Neuronal stem cell (in vitro differentiated cells): Measurements from ENCODE around the gene PER2.

Experiments
- DNase-seq: peaks from one replicate; pipeline ENCODE4 v3.0.0-alpha.2; 2013; ENCODE audit warnings: low spot score
- H2AFZ ChIP-seq: one replicate; pipeline ENCODE4 v1.6.1; 2013; ENCODE audit warnings: mild to moderate bottlenecking, low read length, inconsistent platforms
- H2AK5ac ChIP-seq: 2 replicates; pipeline ENCODE4 v1.6.1; 2013; ENCODE audit warnings: low read depth, mild to moderate bottlenecking, inconsistent platforms, low read length, moderate library complexity, mixed read lengths
- H2BK120ac ChIP-seq: 2 replicates; pipeline ENCODE4 v1.6.1; 2013; ENCODE audit warnings: low read depth, mild to moderate bottlenecking, inconsistent platforms, low read length, moderate library complexity, mixed read lengths
- H2BK12ac ChIP-seq: one replicate; pipeline ENCODE4 v1.6.1; 2013; ENCODE audit warnings: low read length, inconsistent platforms
- H2BK15ac ChIP-seq: 2 replicates; pipeline ENCODE4 v1.6.1; 2013; ENCODE audit warnings: mild to moderate bottlenecking, low read length, inconsistent platforms, mixed read lengths
- H2BK5ac ChIP-seq: one replicate; pipeline ENCODE4 v1.6.1; 2013; ENCODE audit warnings: inconsistent platforms, mild to moderate bottlenecking, low read length, moderate library complexity
- H3K14ac ChIP-seq: one replicate; pipeline ENCODE4 v1.6.1; 2013; ENCODE audit warnings: low read length, inconsistent platforms
- H3K18ac ChIP-seq: 2 replicates; pipeline ENCODE4 v1.6.1; 2013; ENCODE audit warnings: low read length, inconsistent platforms
- H3K23ac ChIP-seq: 2 replicates; pipeline ENCODE4 v1.6.1; 2013; ENCODE audit warnings: low read depth, mild to moderate bottlenecking, mixed read lengths, low read length, inconsistent platforms; ENCODE audit not compliant: poor library complexity
- H3K27ac ChIP-seq: replicated peaks from 3 replicates; pipeline ENCODE4 v1.5.1; 2013; ENCODE audit warnings: low read length, inconsistent platforms
- H3K27me3 ChIP-seq, 3 experiments: 2 replicates each; pipeline ENCODE4 v1.6.1; 2013; ENCODE audit warnings: low read length in 3 of 3, mild to moderate bottlenecking in 2 of 3, inconsistent platforms in 1 of 3, low read depth in 1 of 3, mixed read lengths in 1 of 3, moderate library complexity in 1 of 3; ENCODE audit not compliant: control insufficient read depth in 3 of 3, insufficient read depth in 3 of 3
- H3K36me3 ChIP-seq, 2 donors: replicated peaks in 1 of 2; 2 replicates each; pipeline ENCODE4 v1.6.1; 2013; ENCODE audit warnings: low read length in 2 of 2; ENCODE audit not compliant: control insufficient read depth in 2 of 2, insufficient read depth in 2 of 2
- H3K4ac ChIP-seq: 2 replicates; pipeline ENCODE4 v1.6.1; 2013; ENCODE audit warnings: inconsistent platforms, mild to moderate bottlenecking, low read length, moderate library complexity
- H3K4me1 ChIP-seq, 2 donors: 1 replicate in 1 of 2; 2 replicates in 1 of 2; pipeline ENCODE4 v1.6.1; 2013; ENCODE audit warnings: low read length in 2 of 2, low read depth in 1 of 2; ENCODE audit not compliant: control insufficient read depth in 2 of 2, insufficient read depth in 1 of 2
- H3K4me2 ChIP-seq: one replicate; pipeline ENCODE4 v1.6.1; 2013; ENCODE audit warnings: mild to moderate bottlenecking, low read length, inconsistent platforms; ENCODE audit not compliant: insufficient read depth, poor library complexity, severe bottlenecking
- H3K4me3 ChIP-seq, 2 donors: 2 replicates each; pipeline ENCODE4 v1.5.1; 2013; ENCODE audit warnings: low read length in 2 of 2, mild to moderate bottlenecking in 2 of 2, inconsistent platforms in 1 of 2, moderate library complexity in 1 of 2
- H3K79me1 ChIP-seq: one replicate; pipeline ENCODE4 v1.6.1; 2013; ENCODE audit warnings: low read depth, mild to moderate bottlenecking, inconsistent platforms, low read length, moderate library complexity
- H3K9ac ChIP-seq: one replicate; pipeline ENCODE4 v1.6.1; 2013; ENCODE audit warnings: mild to moderate bottlenecking, low read depth, low read length, inconsistent platforms; ENCODE audit not compliant: poor library complexity
- H3K9me3 ChIP-seq, 2 donors: replicated peaks in 1 of 2; 2 replicates each; pipeline versions ENCODE3 to v1.6.1; 2013; ENCODE audit warnings: low read length in 2 of 2, mild to moderate bottlenecking in 2 of 2, inconsistent platforms in 1 of 2, low read depth in 1 of 2, mixed read lengths in 1 of 2, moderate library complexity in 1 of 2; ENCODE audit not compliant: control insufficient read depth in 2 of 2, insufficient read depth in 1 of 2
- H4K8ac ChIP-seq: one replicate; pipeline ENCODE4 v1.6.1; 2013; ENCODE audit warnings: low read depth, mild to moderate bottlenecking, inconsistent platforms, low read length, moderate library complexity
- H4K91ac ChIP-seq: one replicate; pipeline ENCODE4 v1.6.1; 2013; ENCODE audit warnings: low read length, low read depth, mild to moderate bottlenecking, inconsistent platforms; ENCODE audit not compliant: poor library complexity
- WGBS, 2 donors: extraction: QIAGEN DNeasy Blood & Tissue Kit; methylation state at CpG; one replicate each; pipeline ENCODE4 v1.1.7; 2013; ENCODE audit warnings: missing lambda C conversion rate in 2 of 2, mixed read lengths in 1 of 2; ENCODE audit not compliant: insufficient read length in 2 of 2, insufficient replicate concordance in 1 of 2; ENCODE audit errors: extremely low coverage in 2 of 2; 5-methylcytosine and 5-hydroxymethylcytosine counted together

The PER2 gene

GRCh38 chr2:238295144-238296112, 7.0 kb upstream of the PER2 start:
- H3K27ac ChIP-seq, result no peak overlapping the region
- no peak overlapping the region for H3K23ac ChIP-seq
- H3K4me1 ChIP-seq, result peaks cover 6 to 11% of the 10 kb centered on the region in 2 donors
- H2AK5ac ChIP-seq, result peak overlapping the region; percentile 41
- no peak overlapping the region for H4K91ac ChIP-seq
- H2BK5ac ChIP-seq, result no peak overlapping the region
- H3K79me1 ChIP-seq, result no peaks in the 10 kb centered on the region
- H2BK15ac ChIP-seq, result no peak overlapping the region
- no peak overlapping the region for H2BK12ac ChIP-seq
- H2BK120ac ChIP-seq, result no peak overlapping the region
- no peak overlapping the region for H3K4me3 ChIP-seq
- no peak overlapping the region for H3K14ac ChIP-seq
- H3K27me3 ChIP-seq, result peaks cover 0 to 21% (median 0%) of the 10 kb centered on the region in 3 experiments
- no peaks in the 10 kb centered on the region for H3K36me3 ChIP-seq
- H3K4ac ChIP-seq, result no peak overlapping the region
- H3K18ac ChIP-seq, result peak overlapping the region; percentile 42
- no peak overlapping the region for H2AFZ ChIP-seq
- WGBS, 2 donors, result no CpG with 5 or more reads among the region's 21 CpGs
- no peak for DNase-seq
- no peak overlapping the region for H3K4me2 ChIP-seq
- peaks cover 0 to 2% of the 10 kb centered on the region in 2 donors for H3K9me3 ChIP-seq
- no peak overlapping the region for H3K9ac ChIP-seq
- peak overlapping the region; percentile 87 for H4K8ac ChIP-seq

- Histone ChIP-seq H3K9ac (peak overlapping the region; percentile 51), H2BK5ac (peak overlapping the region; percentile 4), H2BK15ac (no peak overlapping the region), H3K4me3 (no peak overlapping the region), H3K18ac (peak overlapping the region; percentile 65), H3K79me1 (no peaks in the 10 kb centered on the region), H3K36me3 (no peaks in the 10 kb centered on the region), H3K4ac (no peak overlapping the region), H2BK120ac (no peak overlapping the region), H4K8ac (no peak overlapping the region), H3K27ac (no peak overlapping the region), H3K9me3 (peaks cover 0 to 2% of the 10 kb centered on the region in 2 donors), H3K27me3 (peaks cover 0 to 21% (median 0%) of the 10 kb centered on the region in 3 experiments), H2AFZ (no peak overlapping the region), H2AK5ac (peak overlapping the region; percentile 41), H3K4me1 (peaks cover 13 to 16% of the 10 kb centered on the region in 2 donors), H3K14ac (peak overlapping the region; percentile 33), H3K4me2 (no peak overlapping the region), H3K23ac (peak overlapping the region; percentile 57), H2BK12ac (no peak overlapping the region), H4K91ac (no peak overlapping the region)
- WGBS, 2 donors, result no CpG with 5 or more reads among the region's 17 CpGs
- no peak for DNase-seq
Measured at GRCh38 chr2:238294393-238295143, 6.2 kb upstream of the PER2 start.

GRCh38 chr2:238294046-238294392, 5.6 kb upstream of the PER2 start:
- H3K9ac ChIP-seq, result peak overlapping the region; percentile 6
- H3K4ac ChIP-seq, result no peak overlapping the region
- H2BK15ac ChIP-seq, result no peak overlapping the region
- no peak overlapping the region for H3K14ac ChIP-seq
- no peaks in the 10 kb centered on the region for H3K79me1 ChIP-seq
- H2BK120ac ChIP-seq, result no peak overlapping the region
- peaks cover 17% of the 10 kb centered on the region in 2 donors for H3K4me1 ChIP-seq
- H3K9me3 ChIP-seq, result peaks cover 0 to 2% of the 10 kb centered on the region in 2 donors
- H3K27ac ChIP-seq, result no peak overlapping the region
- DNase-seq, result no peak
- no CpG with 5 or more reads among the region's 9 CpGs for WGBS, 2 donors
- peak overlapping the region; percentile 4 for H2BK5ac ChIP-seq
- H3K4me3 ChIP-seq, result peak overlapping the region in 1 of 2 donors; percentile 6
- no peaks in the 10 kb centered on the region for H3K36me3 ChIP-seq
- no peak overlapping the region for H2AFZ ChIP-seq
- no peak overlapping the region for H3K23ac ChIP-seq
- H2AK5ac ChIP-seq, result no peak overlapping the region
- peak overlapping the region; percentile 4 for H3K18ac ChIP-seq
- H4K8ac ChIP-seq, result no peak overlapping the region
- H3K27me3 ChIP-seq, result peaks cover 0 to 21% (median 0%) of the 10 kb centered on the region in 3 experiments
- no peak overlapping the region for H2BK12ac ChIP-seq
- H3K4me2 ChIP-seq, result no peak overlapping the region
- no peak overlapping the region for H4K91ac ChIP-seq
